GM23248 (cell line): ENCODE measurements around the gene COA8. TPM values are rescaled to one million over a fixed set of nuclear protein-coding genes. Genes with fewer than 3 reads are reported as not detected.

Experiments
- DNase-seq: peaks from one replicate; pipeline ENCODE4 v3.0.0-alpha.2; 2015
- H2AFZ ChIP-seq: fragments of 200-600 bp; sonication (generic); 2 replicates; pipeline ENCODE4 v1.6.1; 2016; ENCODE audit warnings: antibody characterized with exemption
- H3F3A ChIP-seq: fragments of 200-600 bp; sonication (generic); 2 replicates; pipeline ENCODE4 v1.6.1; 2016; ENCODE audit warnings: mild to moderate bottlenecking, antibody characterized with exemption, mixed run types; ENCODE audit not compliant: insufficient read depth
- H3K27ac ChIP-seq: fragments of 200-600 bp; sonication (generic); 2 replicates; pipeline ENCODE4 v1.5.1; 2016; ENCODE audit warnings: mild to moderate bottlenecking
- H3K27me3 ChIP-seq: fragments of 200-600 bp; sonication (generic); replicated peaks from 2 replicates; pipeline ENCODE4 v1.6.1; 2016; ENCODE audit warnings: mild to moderate bottlenecking; ENCODE audit not compliant: insufficient read depth
- H3K36me3 ChIP-seq: fragments of 200-600 bp; sonication (generic); 2 replicates; pipeline ENCODE4 v1.6.1; 2016; ENCODE audit warnings: low read depth, mild to moderate bottlenecking
- H3K4me1 ChIP-seq: fragments of 200-600 bp; sonication (generic); 2 replicates; pipeline ENCODE4 v1.6.1; 2016; ENCODE audit warnings: mild to moderate bottlenecking; ENCODE audit not compliant: insufficient read depth
- H3K4me2 ChIP-seq: fragments of 200-600 bp; sonication (generic); one replicate; pipeline ENCODE4 v1.6.1; 2016; ENCODE audit warnings: mild to moderate bottlenecking; ENCODE audit not compliant: unreplicated experiment
- H3K4me3 ChIP-seq: fragments of 200-600 bp; sonication (generic); 2 replicates; pipeline ENCODE4 v1.5.1; 2016; ENCODE audit warnings: mild to moderate bottlenecking
- H3K79me2 ChIP-seq: fragments of 200-600 bp; sonication (generic); 2 replicates; pipeline ENCODE4 v1.6.1; 2016; ENCODE audit warnings: mild to moderate bottlenecking; ENCODE audit not compliant: insufficient read depth
- H3K9ac ChIP-seq: fragments of 200-600 bp; sonication (generic); 2 replicates; pipeline ENCODE4 v1.6.1; 2016; ENCODE audit warnings: mild to moderate bottlenecking
- H3K9me2 ChIP-seq: fragments of 200-600 bp; sonication (generic); 2 replicates; pipeline ENCODE4 v1.6.1; 2016; ENCODE audit warnings: mixed run types, mild to moderate bottlenecking, moderate library complexity; ENCODE audit not compliant: insufficient read depth
- H3K9me3 ChIP-seq: fragments of 200-600 bp; sonication (generic); one replicate; pipeline ENCODE4 v1.6.1; 2017; ENCODE audit warnings: low read depth
- H4K20me1 ChIP-seq: fragments of 200-600 bp; sonication (generic); 2 replicates; pipeline ENCODE4 v1.6.0; 2016; ENCODE audit not compliant: insufficient read depth
- EZH2 ChIP-seq: fragments of 200-600 bp; sonication (generic); IDR thresholded peaks from 2 replicates; pipeline ENCODE4 v1.6.1; 2018; ENCODE audit warnings: antibody characterized with exemption, mild to moderate bottlenecking; ENCODE audit not compliant: insufficient read depth, poor library complexity, severe bottlenecking
- EZH2phosphoT487 ChIP-seq: fragments of 200-600 bp; sonication (generic); IDR thresholded peaks from 2 replicates; pipeline ENCODE4 v1.6.1; 2018; ENCODE audit warnings: antibody characterized with exemption, moderate library complexity, mild to moderate bottlenecking, low read depth; ENCODE audit not compliant: insufficient read depth
- WGBS, 2 experiments: methylation state at CpG; one replicate each; pipeline ENCODE4 v1.1.6; 2015 to 2017; ENCODE audit warnings: low lambda C conversion rate in 2 of 2, low coverage in 1 of 2; ENCODE audit errors: missing lambda C conversion rate in 2 of 2; 5-methylcytosine and 5-hydroxymethylcytosine counted together
- in situ Hi-C: fragments of 300-500 bp; cut with MboI; formaldehyde crosslinking; loops from 2 replicates; pipeline ENCODE4 v1.15.0; 2020
- polyA plus RNA-seq: library from polyadenylated mRNA; unstranded; fragments of >200 nt; fragmentation: Nextera tagmentation; extraction: Ambion mirVana; gene quantifications from 2 replicates; pipeline ENCODE4 v1.2.1, GENCODE V29; 2016
- total RNA-seq: library from RNA; depleted of rRNA; stranded (reverse); fragments of >200 nt; shearing (Covaris generic); gene quantifications from 2 replicates; pipeline ENCODE4 v1.2.3, GENCODE V29; 2014

Gene COA8
- total and polyA plus RNA-seq, 2 experiments from 2014 or later: 28.9 to 96.3 TPM

- in situ Hi-C loops: no loop called here
- Histone ChIP-seq H3K9me3 (no peaks in the 10 kb centered on the region), H3K27ac (no peak overlapping the region), H3K9ac (no peak overlapping the region), H2AFZ (no peak overlapping the region), H3K4me1 (peaks cover 29% of the 10 kb centered on the region), H3K4me3 (no peak overlapping the region), H3K79me2 (peaks cover 2% of the 10 kb centered on the region), H3K36me3 (no peaks in the 10 kb centered on the region), H3K9me2 (no peaks in the 10 kb centered on the region), H3F3A (peaks cover 17% of the 10 kb centered on the region), H3K4me2 (no peak overlapping the region), H4K20me1 (no peaks in the 10 kb centered on the region), H3K27me3 (no peaks in the 10 kb centered on the region)
- TF ChIP-seq EZH2phosphoT487 (no peak), EZH2 (no peak)
- WGBS, 2 experiments: 65 to 71% methylated on average over 30 of the region's 30 CpGs
- DNase-seq: no peak
Observed at GRCh38 chr14:103549361-103550311, 13.1 kb upstream of the COA8 start.

GRCh38 chr14:103550451-103551337 is 12.1 kb upstream of the COA8 start:
- H3K4me3 ChIP-seq: no peak overlapping the region
- H3K4me1 ChIP-seq: peaks cover 29% of the 10 kb centered on the region
- H3K27ac ChIP-seq: peak overlapping the region; percentile 90
- peak; percentile 45 for DNase-seq
- no peak for TF ChIP-seq EZH2
- no peak for TF ChIP-seq EZH2phosphoT487
- no peaks in the 10 kb centered on the region for H3K27me3 ChIP-seq
- no peaks in the 10 kb centered on the region for H3K9me2 ChIP-seq
- no peaks in the 10 kb centered on the region for H4K20me1 ChIP-seq
- H3F3A ChIP-seq: peaks cover 17% of the 10 kb centered on the region
- 33 to 44% methylated on average over 12 to 22 of the region's 22 CpGs for WGBS, 2 experiments
- peak overlapping the region; percentile 74 for H3K9ac ChIP-seq
- no peak overlapping the region for H3K4me2 ChIP-seq
- no peaks in the 10 kb centered on the region for H3K9me3 ChIP-seq
- in situ Hi-C loops: no loop called here
- no peaks in the 10 kb centered on the region for H3K36me3 ChIP-seq
- peaks cover 13% of the 10 kb centered on the region for H3K79me2 ChIP-seq
- peak overlapping the region; percentile 65; the same call in 1 of the 2 replicates for H2AFZ ChIP-seq

DNA sequence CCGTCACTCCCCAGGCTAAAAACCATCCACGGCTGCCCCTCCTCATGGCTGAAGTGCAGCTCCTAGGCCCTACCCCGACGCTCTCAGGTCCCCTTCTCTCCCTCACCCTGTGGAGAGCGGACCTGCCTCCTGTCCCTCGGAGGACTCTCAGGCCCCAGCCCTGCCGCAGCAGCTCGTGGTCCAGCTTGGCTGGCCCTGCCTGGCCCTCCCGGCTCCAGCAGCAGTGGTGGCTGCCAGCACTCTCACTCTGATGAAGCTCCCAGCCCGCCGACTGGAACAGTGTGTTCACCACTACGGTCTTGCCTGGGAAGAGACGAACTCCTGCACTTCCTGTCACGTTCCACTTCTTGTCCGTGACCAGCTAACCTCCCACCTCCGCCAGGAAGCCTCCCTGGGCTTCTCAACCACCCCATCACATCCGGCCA is 11.4 kb upstream of the COA8 start:
- no peaks in the 10 kb centered on the region for H3K9me2 ChIP-seq
- WGBS, 2 experiments: 18 to 22% methylated on average over 17 of the region's 17 CpGs
- H3K27me3 ChIP-seq: no peaks in the 10 kb centered on the region
- H3F3A ChIP-seq: peaks cover 17% of the 10 kb centered on the region
- no peaks in the 10 kb centered on the region for H4K20me1 ChIP-seq
- H3K36me3 ChIP-seq: no peaks in the 10 kb centered on the region
- H3K79me2 ChIP-seq: peaks cover 19% of the 10 kb centered on the region
- no peaks in the 10 kb centered on the region for H3K9me3 ChIP-seq
- no peak for TF ChIP-seq EZH2phosphoT487
- peak overlapping the region; percentile 74 for H3K9ac ChIP-seq
- peak overlapping the region; percentile 65 for H2AFZ ChIP-seq
- H3K4me3 ChIP-seq: peak overlapping the region; percentile 9; the same call in 1 of the 2 replicates
- peak overlapping the region; percentile 90 for H3K27ac ChIP-seq
- DNase-seq: peak; percentile 70
- peaks cover 29% of the 10 kb centered on the region for H3K4me1 ChIP-seq
- peak overlapping the region; percentile 50 for H3K4me2 ChIP-seq
- in situ Hi-C loops: no loop called here
